ENCODE measurements around the gene NEU2.

The NEU2 gene

GRCh38 chr2:233011702-233012131 is 20.8 kb upstream of the NEU2 start:
- H3K4ac ChIP-seq (ENCODE audit: low read depth, low read length), result no peak overlapping the region
- H3K4me1 ChIP-seq (ENCODE audit: control insufficient read depth in 1 of 2, insufficient read depth in 2 of 2, low read length in 2 of 2), result no peaks in the 10 kb centered on the region
- no peak overlapping the region for H3K18ac ChIP-seq (ENCODE audit: low read length)
- peaks cover 2% of the 10 kb centered on the region for H3K9me3 ChIP-seq (ENCODE audit: insufficient read depth, low read depth, low read length)
- no peak overlapping the region for H2BK5ac ChIP-seq (ENCODE audit: low read depth, low read length, poor library complexity)
- no peak overlapping the region for H2BK12ac ChIP-seq (ENCODE audit: low read length)
- H2AK5ac ChIP-seq (ENCODE audit: low read length), result no peak overlapping the region
- no peak overlapping the region for H3K14ac ChIP-seq (ENCODE audit: low read length)
- H3K36me3 ChIP-seq (ENCODE audit: control insufficient read depth in 1 of 2, insufficient read depth in 2 of 2, low read length in 2 of 2), result no peaks in the 10 kb centered on the region
- no peak overlapping the region for H3K9ac ChIP-seq (ENCODE audit: low read length)
- no peak overlapping the region for H3K4me3 ChIP-seq (ENCODE audit: low read depth, low read length)
- no peak for DNase-seq
- H4K12ac ChIP-seq (ENCODE audit: low read depth, low read length), result no peak overlapping the region
- H3K27me3 ChIP-seq (ENCODE audit: insufficient read depth, low read length), result no peaks in the 10 kb centered on the region
- H3K4me2 ChIP-seq (ENCODE audit: low read length), result no peak overlapping the region
- H4K91ac ChIP-seq (ENCODE audit: low read depth, low read length), result no peak overlapping the region
- no peaks in the 10 kb centered on the region for H3K79me2 ChIP-seq (ENCODE audit: control insufficient read depth, insufficient read depth, low read length, poor library complexity)
- no peaks in the 10 kb centered on the region for H3K79me1 ChIP-seq (ENCODE audit: low read length)
- no peak overlapping the region for H2AFZ ChIP-seq (ENCODE audit: insufficient read depth, low read length, poor library complexity)
- H3K23ac ChIP-seq (ENCODE audit: low read length), result no peak overlapping the region
- no peak overlapping the region for H3K27ac ChIP-seq (ENCODE audit: low read depth, low read length)
- H2BK120ac ChIP-seq (ENCODE audit: insufficient read depth, low read length, poor library complexity), result no peak overlapping the region
- WGBS (ENCODE audit: extremely low coverage, insufficient coverage, insufficient read length), result no CpG with 5 or more reads among the region's 1 CpG
- no peak overlapping the region for H4K8ac ChIP-seq (ENCODE audit: low read depth, low read length)

- H3K36me3 ChIP-seq (ENCODE audit: control insufficient read depth in 1 of 2, insufficient read depth in 2 of 2, low read length in 2 of 2), result no peaks in the 10 kb centered on the region
- no peak overlapping the region for H2BK5ac ChIP-seq (ENCODE audit: low read depth, low read length, poor library complexity)
- H2BK12ac ChIP-seq (ENCODE audit: low read length), result no peak overlapping the region
- peak overlapping the region; percentile 7 for H3K4me3 ChIP-seq (ENCODE audit: low read depth, low read length)
- no peak overlapping the region for H3K4ac ChIP-seq (ENCODE audit: low read depth, low read length)
- H2AK5ac ChIP-seq (ENCODE audit: low read length), result no peak overlapping the region
- H4K8ac ChIP-seq (ENCODE audit: low read depth, low read length), result no peak overlapping the region
- no peaks in the 10 kb centered on the region for H3K27me3 ChIP-seq (ENCODE audit: insufficient read depth, low read length)
- H3K4me2 ChIP-seq (ENCODE audit: low read length), result no peak overlapping the region
- H3K23ac ChIP-seq (ENCODE audit: low read length), result no peak overlapping the region
- H3K79me2 ChIP-seq (ENCODE audit: control insufficient read depth, insufficient read depth, low read length, poor library complexity), result no peaks in the 10 kb centered on the region
- H3K9me3 ChIP-seq (ENCODE audit: insufficient read depth, low read depth, low read length), result peaks cover 2% of the 10 kb centered on the region
- H3K27ac ChIP-seq (ENCODE audit: low read depth, low read length), result no peak overlapping the region
- no peak overlapping the region for H3K18ac ChIP-seq (ENCODE audit: low read length)
- no CpG with 5 or more reads among the region's 12 CpGs for WGBS (ENCODE audit: extremely low coverage, insufficient coverage, insufficient read length)
- no peak overlapping the region for H4K91ac ChIP-seq (ENCODE audit: low read depth, low read length)
- H3K9ac ChIP-seq (ENCODE audit: low read length), result no peak overlapping the region
- DNase-seq, result no peak
- H2BK120ac ChIP-seq (ENCODE audit: insufficient read depth, low read length, poor library complexity), result no peak overlapping the region
- H3K4me1 ChIP-seq (ENCODE audit: control insufficient read depth in 1 of 2, insufficient read depth in 2 of 2, low read length in 2 of 2), result no peaks in the 10 kb centered on the region
- no peak overlapping the region for H2AFZ ChIP-seq (ENCODE audit: insufficient read depth, low read length, poor library complexity)
- H3K79me1 ChIP-seq (ENCODE audit: low read length), result no peaks in the 10 kb centered on the region
- no peak overlapping the region for H3K14ac ChIP-seq (ENCODE audit: low read length)
- no peak overlapping the region for H4K12ac ChIP-seq (ENCODE audit: low read depth, low read length)
Measured at GRCh38 chr2:233012301-233012971, 20.0 kb upstream of the NEU2 start.

- Histone ChIP-seq H3K4me2 (ENCODE audit: low read length) (no peak within 1 kb of the TSS), H3K27ac (ENCODE audit: low read depth, low read length) (no peak within 1 kb of the TSS), H2BK5ac (ENCODE audit: low read depth, low read length, poor library complexity) (no peak within 1 kb of the TSS), H3K79me2 (ENCODE audit: control insufficient read depth, insufficient read depth, low read length, poor library complexity) (no peaks in the 10 kb centered on the region), H3K4me3 (ENCODE audit: low read depth, low read length) (peak within 1 kb of the TSS; percentile 7), H3K9ac (ENCODE audit: low read length) (no peak within 1 kb of the TSS), H3K9me3 (ENCODE audit: insufficient read depth, low read depth, low read length) (peaks cover 2% of the 10 kb centered on the region), H4K12ac (ENCODE audit: low read depth, low read length) (no peak within 1 kb of the TSS), H2AK5ac (ENCODE audit: low read length) (no peak within 1 kb of the TSS), H2BK12ac (ENCODE audit: low read length) (no peak within 1 kb of the TSS), H3K18ac (ENCODE audit: low read length) (no peak within 1 kb of the TSS), H3K23ac (ENCODE audit: low read length) (no peak within 1 kb of the TSS), H3K14ac (ENCODE audit: low read length) (no peak within 1 kb of the TSS), H2BK120ac (ENCODE audit: insufficient read depth, low read length, poor library complexity) (no peak within 1 kb of the TSS), H3K36me3 (ENCODE audit: control insufficient read depth in 1 of 2, insufficient read depth in 2 of 2, low read length in 2 of 2) (no peaks in the 10 kb centered on the region), H3K79me1 (ENCODE audit: low read length) (no peaks in the 10 kb centered on the region), H4K91ac (ENCODE audit: low read depth, low read length) (no peak within 1 kb of the TSS), H2AFZ (ENCODE audit: insufficient read depth, low read length, poor library complexity) (no peak within 1 kb of the TSS), H3K4me1 (ENCODE audit: control insufficient read depth in 1 of 2, insufficient read depth in 2 of 2, low read length in 2 of 2) (no peaks in the 10 kb centered on the region), H3K4ac (ENCODE audit: low read depth, low read length) (no peak within 1 kb of the TSS), H3K27me3 (ENCODE audit: insufficient read depth, low read length) (no peaks in the 10 kb centered on the region), H4K8ac (ENCODE audit: low read depth, low read length) (no peak within 1 kb of the TSS)
- WGBS (ENCODE audit: extremely low coverage, insufficient coverage, insufficient read length), result no CpG with 5 or more reads among the region's 12 CpGs
- DNase-seq, result no peak
Measured at GRCh38 chr2:233013027-233013461, 19.4 kb upstream of the NEU2 start, which contains the start of gene NGEF. Gene NGEF, minus strand, starts transcription at chr2:233013256. Its CDS starts 38,366 bp downstream, at chr2:232974890.

- Histone ChIP-seq H3K18ac (ENCODE audit: low read length) (no peak overlapping the region), H3K79me1 (ENCODE audit: low read length) (no peaks in the 10 kb centered on the region), H3K27ac (ENCODE audit: low read depth, low read length) (no peak overlapping the region), H3K4me2 (ENCODE audit: low read length) (no peak overlapping the region), H2BK12ac (ENCODE audit: low read length) (no peak overlapping the region), H3K27me3 (ENCODE audit: insufficient read depth, low read length) (no peaks in the 10 kb centered on the region), H3K4me1 (ENCODE audit: control insufficient read depth in 1 of 2, insufficient read depth in 2 of 2, low read length in 2 of 2) (no peaks in the 10 kb centered on the region), H4K12ac (ENCODE audit: low read depth, low read length) (no peak overlapping the region), H4K91ac (ENCODE audit: low read depth, low read length) (no peak overlapping the region), H2BK5ac (ENCODE audit: low read depth, low read length, poor library complexity) (no peak overlapping the region), H3K79me2 (ENCODE audit: control insufficient read depth, insufficient read depth, low read length, poor library complexity) (no peaks in the 10 kb centered on the region), H3K4ac (ENCODE audit: low read depth, low read length) (no peak overlapping the region), H3K23ac (ENCODE audit: low read length) (no peak overlapping the region), H2BK120ac (ENCODE audit: insufficient read depth, low read length, poor library complexity) (no peak overlapping the region), H4K8ac (ENCODE audit: low read depth, low read length) (no peak overlapping the region), H2AFZ (ENCODE audit: insufficient read depth, low read length, poor library complexity) (no peak overlapping the region), H2AK5ac (ENCODE audit: low read length) (no peak overlapping the region), H3K4me3 (ENCODE audit: low read depth, low read length) (no peak overlapping the region), H3K9me3 (ENCODE audit: insufficient read depth, low read depth, low read length) (peaks cover 2% of the 10 kb centered on the region), H3K9ac (ENCODE audit: low read length) (no peak overlapping the region), H3K14ac (ENCODE audit: low read length) (no peak overlapping the region), H3K36me3 (ENCODE audit: control insufficient read depth in 1 of 2, insufficient read depth in 2 of 2, low read length in 2 of 2) (no peaks in the 10 kb centered on the region)
- no peak for DNase-seq
- WGBS (ENCODE audit: extremely low coverage, insufficient coverage, insufficient read length), result no CpG with 5 or more reads among the region's 1 CpG
Measured at GRCh38 chr2:233013650-233014049, 18.8 kb upstream of the NEU2 start.

Measured in trophoblast cell (in vitro differentiated cells and primary cell).